GM19193 (cell line): ENCODE results near the gene FAM131A.

Experiments used
- POLR2A ChIP-seq: IDR thresholded peaks from 4 replicates; pipeline ENCODE4 v1.6.1; 2011; ENCODE audit not compliant: insufficient read depth, insufficient read length; ENCODE audit errors: extremely low read depth

The FAM131A gene

DNA sequence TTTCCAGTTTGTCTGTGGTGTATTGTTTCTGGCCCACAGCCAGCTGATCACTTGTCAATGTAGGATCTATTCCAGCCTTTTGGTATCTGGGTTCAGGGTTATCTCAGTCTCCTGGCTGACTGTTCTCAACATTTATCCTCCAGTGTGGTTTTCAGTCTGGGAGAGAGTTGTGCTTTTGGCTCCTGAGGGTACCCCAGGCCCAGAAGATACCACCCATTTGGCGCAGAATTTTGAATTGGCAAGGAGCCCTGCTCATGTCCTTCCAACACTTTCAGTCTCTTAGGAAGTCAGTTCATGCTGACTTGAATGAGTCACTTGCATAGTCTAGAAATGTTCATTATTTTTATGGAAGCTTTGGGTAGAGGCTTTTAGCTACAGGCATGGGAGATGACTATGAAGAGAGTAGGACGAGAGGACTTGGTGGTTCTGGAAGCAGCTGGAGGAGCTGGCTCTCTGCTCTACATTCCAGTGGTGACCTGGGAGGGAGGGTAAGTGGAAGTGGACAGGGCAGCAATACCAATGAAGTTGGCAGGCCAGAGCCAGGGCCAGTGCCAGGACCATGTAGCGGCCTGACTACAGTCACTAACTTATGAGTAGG, 31.3 kb downstream of the FAM131A start:
- no peak for TF ChIP-seq POLR2A

DNA sequence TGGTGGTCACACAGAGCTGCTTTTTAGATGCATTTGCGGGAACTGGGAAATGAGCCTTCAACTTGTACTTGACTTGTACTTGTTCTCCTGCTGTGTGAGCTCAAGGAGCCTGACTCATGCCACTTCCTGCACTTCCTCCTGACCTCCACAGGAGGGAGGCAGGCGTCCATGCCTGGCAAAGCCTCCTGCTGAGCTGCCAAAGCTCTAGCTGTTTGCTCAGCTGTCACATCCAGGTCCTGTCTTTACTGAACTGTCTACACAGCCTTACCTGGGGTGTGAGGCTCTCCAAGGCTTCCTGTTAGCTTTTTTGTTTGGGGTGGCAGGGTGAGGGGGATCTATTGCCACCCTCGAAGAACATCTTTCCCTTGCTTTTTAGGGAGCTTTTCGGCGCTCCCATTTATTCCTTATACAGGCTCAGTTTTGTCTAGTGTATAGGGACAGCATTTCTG, 34.2 kb downstream of the FAM131A start:
- no peak for TF ChIP-seq POLR2A

DNA sequence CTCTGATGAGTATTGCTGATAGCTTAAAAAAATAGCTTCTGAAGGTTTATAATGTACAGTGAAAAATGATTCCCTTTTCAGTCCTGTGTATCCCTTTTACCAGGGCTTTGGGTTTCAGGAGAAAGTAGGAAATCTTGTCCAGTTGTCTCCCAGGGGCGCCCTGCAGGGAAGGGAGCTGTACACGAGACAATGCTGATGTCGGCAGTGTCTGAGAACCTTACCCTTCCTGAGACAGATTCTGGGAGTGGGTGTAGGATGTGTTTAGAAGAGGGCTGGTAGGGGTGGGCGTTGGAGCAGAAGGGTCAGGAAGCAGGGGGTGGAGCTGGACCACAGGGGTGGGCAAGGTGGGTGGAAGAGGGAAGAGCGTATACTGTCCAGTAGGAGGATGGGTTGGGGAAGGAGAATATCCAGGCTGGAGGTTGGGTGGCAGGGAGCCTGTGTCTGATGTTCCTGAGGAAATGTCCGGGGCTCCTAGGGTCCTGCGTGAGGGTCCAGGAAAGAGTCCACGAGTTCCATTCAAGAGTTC, 35.0 kb downstream of the FAM131A start:
- TF ChIP-seq POLR2A = no peak

DNA sequence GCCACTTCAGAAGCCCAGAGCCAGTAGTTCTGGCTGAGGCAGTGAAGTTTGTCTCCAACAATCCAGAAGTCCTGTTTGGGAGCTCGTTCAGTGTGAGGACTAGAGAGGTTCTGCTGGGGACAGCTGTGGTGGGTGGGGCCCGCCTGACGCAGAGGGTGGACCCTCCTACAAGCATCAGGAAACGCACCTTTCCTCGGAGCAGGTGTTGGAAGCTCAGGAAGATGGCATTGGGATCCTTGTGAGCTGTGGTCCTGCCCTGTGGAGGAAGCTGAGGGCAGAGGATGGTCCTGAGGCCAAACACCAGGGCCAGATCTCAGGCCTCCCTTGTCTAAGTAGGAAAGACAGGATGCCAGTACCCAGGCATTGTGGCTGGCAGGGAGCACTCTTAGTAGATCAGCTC, 35.5 kb downstream of the FAM131A start:
- no peak for TF ChIP-seq POLR2A

DNA sequence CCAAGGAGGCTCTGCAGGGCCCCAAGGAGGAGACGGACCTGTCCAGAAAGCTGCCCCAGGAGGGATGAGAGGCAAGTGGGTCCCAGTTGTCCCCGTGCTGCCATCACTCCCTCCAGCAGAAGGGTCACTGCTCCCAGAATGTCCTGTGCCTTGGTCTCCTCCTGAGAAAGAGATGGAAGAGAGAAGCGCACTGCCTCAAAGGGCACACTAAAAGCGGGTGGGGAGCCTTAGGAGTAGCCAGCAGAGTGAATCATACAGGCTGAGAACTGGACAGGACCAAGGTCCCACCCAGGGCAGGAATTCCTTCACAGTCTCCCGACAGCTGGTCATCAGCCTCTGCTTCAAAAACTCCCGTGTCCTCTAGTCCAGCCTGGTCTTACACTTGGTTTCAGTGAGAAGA, 36.0 kb downstream of the FAM131A start:
- no peak for TF ChIP-seq POLR2A

DNA sequence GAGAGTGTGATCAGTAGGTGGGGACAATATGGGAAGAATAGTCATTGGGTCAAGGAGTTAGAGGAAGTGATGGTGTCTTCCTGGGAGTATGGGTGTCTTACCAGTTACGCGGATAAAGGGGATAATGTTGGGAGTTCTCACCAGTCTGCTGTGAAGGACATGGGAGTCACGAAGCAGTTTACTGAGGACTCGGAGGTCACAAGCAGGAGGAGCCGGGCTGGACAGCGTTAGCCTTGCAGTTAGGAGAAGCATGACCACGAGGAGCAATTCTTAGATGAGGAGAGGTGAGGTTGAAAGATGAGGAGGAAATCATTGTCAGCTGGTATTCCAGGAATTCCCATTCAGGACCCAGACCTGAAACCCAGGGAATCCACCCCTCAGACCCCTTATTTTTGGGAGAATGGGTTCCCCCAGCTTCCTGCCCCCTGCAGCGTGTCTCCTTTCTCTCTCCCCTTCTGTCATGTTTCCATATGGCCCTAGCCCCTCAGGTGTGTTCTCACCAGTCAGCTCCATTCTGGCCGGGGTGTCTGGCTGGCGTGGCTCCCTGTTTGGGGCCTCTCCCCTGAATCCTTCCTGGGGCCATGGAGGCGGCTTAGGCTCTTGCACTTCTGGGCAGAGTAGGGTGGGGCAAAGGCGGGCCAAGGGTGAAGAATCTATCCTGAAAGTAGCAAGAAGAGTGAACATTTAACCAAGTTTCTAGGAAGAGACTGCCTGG, 38.5 kb downstream of the FAM131A start:
- TF ChIP-seq POLR2A = no peak

DNA sequence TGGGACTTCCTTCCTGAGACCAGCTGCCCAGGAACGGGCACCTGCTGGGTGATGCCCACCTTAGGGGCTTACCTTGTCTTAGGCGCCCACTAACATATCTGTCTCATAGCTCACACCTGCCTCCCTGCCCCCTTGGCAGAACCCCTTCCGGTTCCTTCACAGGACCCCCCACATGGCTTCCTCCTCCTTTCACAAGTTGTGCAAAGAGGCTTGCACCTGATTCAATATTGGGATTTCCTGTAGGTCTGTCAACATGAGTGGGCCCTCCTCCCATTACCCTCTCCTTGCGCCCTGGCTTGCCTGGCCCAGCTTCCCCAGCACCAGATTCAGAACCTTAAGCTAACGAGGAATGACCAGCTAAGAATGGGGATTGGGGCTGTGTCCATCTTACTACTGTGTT, 40.0 kb downstream of the FAM131A start:
- TF ChIP-seq POLR2A = no peak

DNA sequence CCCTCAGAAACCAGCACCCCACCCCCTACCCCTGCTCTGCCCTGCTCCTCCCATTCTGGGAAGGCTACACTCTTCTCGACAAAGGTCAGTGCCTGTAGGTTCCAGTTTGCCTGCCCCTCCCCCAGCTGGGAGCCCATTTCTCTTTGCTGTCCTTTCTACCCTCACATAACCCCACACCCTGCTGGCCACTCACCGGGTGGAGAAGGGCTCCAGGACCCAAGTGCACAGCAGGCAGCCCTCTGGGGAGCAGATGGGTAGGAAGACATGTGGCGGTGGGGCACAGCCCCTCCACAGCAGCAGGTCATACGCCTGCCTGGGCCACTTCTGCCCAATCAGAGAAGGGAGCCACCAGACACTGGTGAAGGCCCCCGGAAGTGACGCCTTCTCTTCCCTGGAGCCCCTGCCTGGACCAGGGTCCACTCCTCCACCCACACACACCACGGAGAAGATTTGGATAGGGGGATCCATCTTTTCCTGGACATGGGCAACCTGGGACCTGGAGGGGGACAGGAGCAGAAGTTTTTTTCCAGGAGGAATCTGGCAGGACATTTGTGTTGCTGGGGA, 40.6 kb downstream of the FAM131A start, which contains the start of gene THPO:
Gene THPO (minus strand): TSS at position 326 of the 564 bp plus-strand sequence. CDS start 1,948 bp downstream, outside the sequence.
- no peak for TF ChIP-seq POLR2A

DNA sequence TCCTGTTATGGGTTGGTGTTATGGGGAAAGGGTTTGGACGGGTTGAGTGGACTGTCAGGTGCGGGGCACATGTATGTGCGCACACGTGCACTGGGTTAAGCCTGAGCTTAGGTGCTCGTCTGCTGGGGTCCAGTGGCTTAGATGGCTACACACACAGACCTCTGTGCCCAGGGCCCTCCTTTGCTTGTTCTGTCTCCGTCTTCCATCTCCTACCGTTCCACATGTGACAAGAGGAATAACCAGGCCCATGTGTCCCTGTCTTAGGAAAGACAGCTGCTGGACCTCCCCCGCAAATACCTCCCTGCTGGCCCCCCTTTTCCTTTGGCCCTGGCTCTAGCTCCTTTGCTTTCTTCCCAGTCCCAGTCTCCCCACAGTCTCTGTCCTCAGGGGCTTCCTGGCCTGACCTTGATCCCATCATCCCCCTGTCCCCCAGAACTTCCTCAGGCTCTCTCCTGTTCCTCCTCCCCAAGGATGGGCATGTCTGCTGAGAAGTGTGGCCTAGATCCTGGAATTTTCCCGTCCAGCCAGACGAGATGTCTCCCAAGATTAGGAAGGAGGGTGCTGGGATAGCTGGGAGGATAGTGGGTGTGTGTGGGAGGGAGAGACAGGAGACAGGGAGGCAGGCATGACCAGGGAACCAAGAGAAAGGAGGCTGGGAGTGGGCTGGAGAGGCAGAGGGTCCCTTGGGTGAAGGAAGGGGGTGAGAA, 41.4 kb downstream of the FAM131A start:
- no peak for TF ChIP-seq POLR2A

DNA sequence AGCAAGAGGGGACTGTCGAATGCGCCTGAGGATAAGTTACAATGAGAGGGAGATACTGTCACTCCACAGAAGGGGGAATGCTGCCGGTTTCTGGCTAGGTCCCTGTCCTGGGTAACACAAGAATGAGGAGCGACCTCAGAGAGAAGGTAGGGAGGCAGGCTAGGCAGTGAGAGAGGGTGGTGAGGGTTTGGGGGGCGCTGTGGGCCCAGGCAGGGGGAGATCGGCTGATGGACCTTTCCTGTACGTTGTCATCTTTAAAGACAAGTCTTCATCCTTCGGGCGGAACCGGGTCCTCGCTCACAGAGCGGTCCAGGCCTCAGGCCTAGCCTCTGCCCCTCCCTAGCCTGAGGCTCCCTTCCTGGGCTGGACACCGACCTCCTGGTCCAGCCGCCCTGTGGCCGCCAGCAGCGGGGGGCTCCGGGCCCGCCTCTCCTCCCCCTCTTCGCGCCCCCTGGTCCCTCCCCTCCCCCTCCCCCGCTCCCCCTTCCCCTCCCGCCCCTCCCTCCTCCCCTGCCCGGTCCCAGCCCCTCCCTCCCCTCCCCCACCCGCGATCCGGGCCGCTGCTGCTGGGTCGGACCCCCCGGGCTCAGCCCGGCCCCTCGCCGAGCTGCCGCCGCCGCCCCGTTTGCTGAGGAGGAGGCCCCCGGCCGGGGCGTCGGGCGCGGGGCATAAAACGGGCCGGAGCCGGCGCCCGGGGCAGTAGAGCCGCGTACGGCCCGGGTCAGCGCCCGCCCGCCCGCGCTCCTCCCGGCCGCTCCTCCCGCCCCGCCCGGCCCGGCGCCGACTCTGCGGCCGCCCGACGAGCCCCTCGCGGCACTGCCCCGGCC, 42.2 kb downstream of the FAM131A start, which contains the start of gene CHRD:
Gene CHRD (plus strand): TSS at position 697 of the 827 bp plus-strand sequence. CDS start 265 bp downstream, outside the sequence.
- TF ChIP-seq POLR2A = no peak

DNA sequence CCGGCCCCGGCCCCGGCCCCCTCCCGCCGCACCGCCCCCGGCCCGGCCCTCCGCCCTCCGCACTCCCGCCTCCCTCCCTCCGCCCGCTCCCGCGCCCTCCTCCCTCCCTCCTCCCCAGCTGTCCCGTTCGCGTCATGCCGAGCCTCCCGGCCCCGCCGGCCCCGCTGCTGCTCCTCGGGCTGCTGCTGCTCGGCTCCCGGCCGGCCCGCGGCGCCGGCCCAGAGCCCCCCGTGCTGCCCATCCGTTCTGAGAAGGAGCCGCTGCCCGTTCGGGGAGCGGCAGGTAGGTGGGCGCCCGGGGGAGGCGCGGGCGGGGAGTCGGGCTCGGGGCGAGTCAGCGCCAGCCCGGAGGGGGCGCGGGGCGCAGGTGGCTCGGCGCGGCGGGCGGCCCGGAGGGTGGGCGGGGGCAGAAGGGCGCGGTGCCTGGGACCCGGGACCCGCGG, 42.8 kb downstream of the FAM131A start:
- no peak for TF ChIP-seq POLR2A

DNA sequence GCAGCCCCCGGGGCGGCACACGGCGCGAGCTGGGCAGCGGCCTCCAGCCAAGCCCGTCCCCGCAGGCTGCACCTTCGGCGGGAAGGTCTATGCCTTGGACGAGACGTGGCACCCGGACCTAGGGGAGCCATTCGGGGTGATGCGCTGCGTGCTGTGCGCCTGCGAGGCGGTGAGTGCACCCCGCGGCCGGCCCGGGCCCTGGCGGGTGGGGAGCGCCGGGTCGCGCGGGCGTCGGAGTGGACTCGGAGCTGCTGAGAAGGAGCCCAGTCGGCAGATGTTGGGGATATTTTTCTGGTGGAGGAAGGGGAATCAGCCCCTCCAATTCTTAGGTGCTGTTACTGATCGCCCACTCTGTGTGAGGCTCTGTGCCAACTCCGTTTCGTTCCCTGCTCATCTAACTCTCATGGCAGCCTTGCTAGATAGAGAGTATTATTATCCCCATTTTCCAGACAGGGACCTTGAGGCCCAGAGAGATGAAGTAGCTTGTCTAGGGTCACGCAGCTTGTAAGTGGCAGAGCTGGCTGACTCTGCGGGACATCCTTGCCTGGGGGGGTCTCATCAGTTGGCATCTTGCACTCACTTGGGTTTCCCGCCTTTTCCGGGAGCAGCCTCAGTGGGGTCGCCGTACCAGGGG, 43.3 kb downstream of the FAM131A start:
- no peak for TF ChIP-seq POLR2A
